GM19468 (cell line): Measurements from ENCODE around the gene SLC29A3.
"Not testable (repeated sequence)": the region's sequence is repeated elsewhere in the genome, so short reads cannot be mapped to it uniquely, and the experiment has no call there.

Experiments
- ATAC-seq: cut with Tn5 transposase; IDR thresholded peaks from one replicate; pipeline ENCODE4 v1.9.1; 2021; ENCODE audit warnings: mild to moderate bottlenecking, moderate library complexity, moderate number of reproducible peaks; ENCODE audit not compliant: unreplicated experiment; ENCODE audit errors: extremely low read depth

The SLC29A3 gene

GRCh38 chr10:71283410-71283809, 35.6 kb upstream of the SLC29A3 start:
- ATAC-seq: no peak

DNA sequence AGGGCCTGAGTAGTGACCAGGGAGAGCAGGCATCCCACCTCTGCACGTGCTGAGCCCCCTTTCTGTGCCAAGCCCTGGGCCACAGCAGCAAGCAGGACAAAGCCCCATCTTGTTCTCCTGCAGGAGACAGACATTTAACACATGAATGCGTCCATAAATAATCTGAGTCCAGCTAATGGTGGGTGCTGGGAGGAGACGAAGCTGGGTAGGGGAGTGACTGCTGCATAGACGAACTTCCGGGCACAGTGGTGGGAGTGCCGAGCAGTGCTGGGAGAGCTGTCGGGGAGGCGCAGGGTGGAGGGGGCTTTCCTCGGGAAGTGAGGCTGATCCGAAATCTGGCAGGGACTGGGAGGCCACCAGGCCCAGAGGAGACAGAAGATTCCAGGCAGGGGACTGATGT, 35.2 kb upstream of the SLC29A3 start:
- no peak for ATAC-seq

- no peak for ATAC-seq
Measured at GRCh38 chr10:71284544-71285179, 34.4 kb upstream of the SLC29A3 start.

DNA sequence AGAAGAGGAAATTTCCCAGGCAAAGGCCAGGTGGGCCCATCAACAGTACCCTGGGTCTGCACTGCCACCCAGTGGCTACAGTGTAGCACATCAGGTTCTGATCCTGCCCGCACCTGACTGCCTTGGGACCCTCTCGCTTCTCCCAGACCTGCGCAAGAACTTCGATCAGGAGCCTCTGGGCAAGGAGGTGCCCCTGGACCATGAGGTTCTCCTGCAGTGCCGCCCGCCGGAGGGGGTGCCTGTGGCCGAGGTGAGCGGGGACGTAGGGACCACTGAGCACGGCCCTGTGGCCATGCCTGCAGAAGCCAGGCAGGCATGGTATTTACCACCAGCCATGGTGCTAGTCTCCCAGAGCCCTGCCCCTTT, 33.9 kb upstream of the SLC29A3 start:
- no peak for ATAC-seq

GRCh38 chr10:71285986-71286385, 33.1 kb upstream of the SLC29A3 start:
- ATAC-seq: no peak

- ATAC-seq: no peak
Measured at GRCh38 chr10:71286521-71287294, 32.4 kb upstream of the SLC29A3 start.

- no peak for ATAC-seq
Measured at GRCh38 chr10:71287456-71287855, 31.6 kb upstream of the SLC29A3 start.

DNA sequence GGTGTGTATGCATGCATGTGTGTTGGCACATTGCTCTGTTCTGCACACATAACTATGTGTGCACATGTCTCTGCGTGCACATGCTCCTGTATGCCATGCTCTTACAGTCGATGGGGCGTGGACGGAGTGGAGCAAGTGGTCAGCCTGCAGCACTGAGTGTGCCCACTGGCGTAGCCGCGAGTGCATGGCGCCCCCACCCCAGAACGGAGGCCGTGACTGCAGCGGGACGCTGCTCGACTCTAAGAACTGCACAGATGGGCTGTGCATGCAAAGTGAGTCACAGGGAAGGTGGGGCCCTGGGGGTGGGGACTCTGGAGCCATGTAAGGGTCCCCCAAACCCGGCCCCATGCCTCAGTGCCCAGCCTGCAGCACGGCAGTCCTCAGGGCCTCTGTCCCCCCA, 30.6 kb upstream of the SLC29A3 start:
- ATAC-seq: no peak

DNA sequence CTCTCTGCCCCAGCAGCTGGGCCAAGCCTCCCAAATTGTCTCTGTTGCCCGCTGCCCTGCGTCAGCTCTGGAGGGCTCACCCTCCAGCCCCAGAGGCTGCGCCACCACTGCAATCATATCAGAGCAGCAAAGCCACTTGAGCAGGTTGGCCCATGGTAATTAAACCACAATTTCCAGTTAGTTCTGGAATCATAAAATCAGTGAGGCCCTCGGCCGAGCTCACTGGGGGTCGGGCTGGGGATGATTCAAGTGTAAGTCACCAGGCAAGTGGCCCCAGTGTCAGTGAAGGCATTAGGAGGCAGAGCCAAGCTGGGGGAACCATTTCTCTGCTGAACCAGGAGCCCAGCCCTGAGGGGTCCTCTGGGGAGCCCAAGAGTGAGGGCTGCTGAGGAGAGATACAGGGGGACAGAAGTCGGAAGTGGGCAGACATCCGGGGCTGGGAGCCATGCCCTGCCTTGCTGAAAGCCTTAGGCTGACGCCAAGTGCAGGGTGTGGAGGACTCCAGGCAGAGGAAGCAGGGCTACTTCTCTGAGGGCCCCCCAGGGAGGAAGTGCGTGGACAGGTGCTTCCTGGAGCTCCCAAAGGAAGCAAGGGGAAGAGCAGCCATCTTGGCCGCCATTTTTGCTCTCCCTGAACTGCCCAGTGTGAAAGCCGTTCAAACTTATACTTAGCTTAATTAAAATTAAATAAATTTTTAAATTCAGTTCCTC, 29.5 kb upstream of the SLC29A3 start:
- ATAC-seq: no peak

DNA sequence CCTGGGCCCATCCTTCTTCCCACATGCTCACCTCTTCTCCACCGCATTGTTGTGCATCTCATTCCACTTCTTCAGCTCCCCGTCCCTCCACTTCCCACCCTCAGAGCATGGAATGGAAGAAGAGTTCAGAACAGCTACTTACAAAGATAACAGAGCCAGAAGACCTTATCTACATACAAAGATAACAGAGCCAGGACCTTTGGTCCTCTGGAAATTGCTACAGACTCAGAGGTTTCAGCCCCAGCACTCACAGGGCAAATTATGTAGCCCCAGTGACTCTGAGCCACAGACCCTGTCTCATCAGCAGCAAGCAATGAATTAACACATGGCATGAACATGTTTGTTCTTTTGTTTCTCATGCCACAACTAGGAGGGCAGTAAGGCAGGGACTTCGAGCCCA, 28.7 kb upstream of the SLC29A3 start:
- ATAC-seq: no peak

GRCh38 chr10:71290806-71291527, 28.1 kb upstream of the SLC29A3 start:
- no peak for ATAC-seq

DNA sequence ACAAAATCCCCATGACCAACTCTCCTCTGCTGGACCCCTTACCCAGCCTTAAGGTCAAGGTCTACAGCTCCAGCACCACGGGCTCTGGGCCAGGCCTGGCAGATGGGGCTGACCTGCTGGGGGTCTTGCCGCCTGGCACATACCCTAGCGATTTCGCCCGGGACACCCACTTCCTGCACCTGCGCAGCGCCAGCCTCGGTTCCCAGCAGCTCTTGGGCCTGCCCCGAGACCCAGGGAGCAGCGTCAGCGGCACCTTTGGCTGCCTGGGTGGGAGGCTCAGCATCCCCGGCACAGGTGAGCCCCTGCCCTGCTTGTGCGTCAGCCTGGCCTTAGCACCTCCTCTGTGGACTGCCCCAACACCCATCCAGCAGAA, 27.5 kb upstream of the SLC29A3 start:
- ATAC-seq: no peak

GRCh38 chr10:71292624-71293445, 26.2 kb upstream of the SLC29A3 start:
- no peak for ATAC-seq

GRCh38 chr10:71293446-71294084, 25.5 kb upstream of the SLC29A3 start:
- no peak for ATAC-seq

- no peak for ATAC-seq
Measured at GRCh38 chr10:71294091-71294561, 24.9 kb upstream of the SLC29A3 start.

DNA sequence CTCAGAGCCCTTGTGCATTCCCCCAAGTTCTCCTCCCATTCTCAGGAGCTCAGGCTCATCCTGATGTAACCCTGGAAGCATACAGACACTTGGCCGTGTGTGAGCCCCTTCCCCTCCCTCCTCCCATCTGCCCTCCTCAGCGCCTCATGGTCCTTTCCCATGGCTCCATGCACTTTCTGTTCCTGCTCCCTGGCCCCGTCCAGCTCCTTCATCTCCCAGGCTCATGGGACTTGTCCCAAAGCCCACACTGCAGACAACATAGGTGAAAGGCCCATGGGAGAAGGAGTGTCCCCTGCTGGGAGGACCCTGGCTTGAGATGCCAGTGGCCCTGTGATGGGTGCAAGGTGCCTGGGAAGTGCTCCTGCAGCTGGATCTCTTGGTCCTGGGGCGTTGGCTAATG, 24.2 kb upstream of the SLC29A3 start:
- no peak for ATAC-seq

- no peak for ATAC-seq
Measured at GRCh38 chr10:71295641-71296040, 23.4 kb upstream of the SLC29A3 start.

DNA sequence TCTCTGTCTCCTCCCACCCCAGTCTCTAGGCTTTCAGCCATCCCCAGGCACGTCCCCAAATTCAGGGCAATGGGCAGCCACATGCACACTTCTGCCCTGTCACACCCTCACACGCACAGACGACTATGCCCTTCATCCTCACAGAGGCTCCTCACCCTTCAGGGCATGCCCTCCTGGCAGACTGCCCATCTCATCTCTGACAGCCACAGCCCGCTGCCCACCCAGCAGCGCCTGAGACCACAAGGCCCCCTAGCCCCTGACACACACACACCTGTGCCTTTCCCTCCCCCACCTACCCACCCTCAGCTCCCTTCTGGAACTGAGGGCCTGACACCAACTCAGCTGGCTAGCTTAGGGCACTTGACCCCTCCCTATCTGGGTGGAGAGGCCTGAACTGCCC, 23.0 kb upstream of the SLC29A3 start:
- ATAC-seq: no peak

DNA sequence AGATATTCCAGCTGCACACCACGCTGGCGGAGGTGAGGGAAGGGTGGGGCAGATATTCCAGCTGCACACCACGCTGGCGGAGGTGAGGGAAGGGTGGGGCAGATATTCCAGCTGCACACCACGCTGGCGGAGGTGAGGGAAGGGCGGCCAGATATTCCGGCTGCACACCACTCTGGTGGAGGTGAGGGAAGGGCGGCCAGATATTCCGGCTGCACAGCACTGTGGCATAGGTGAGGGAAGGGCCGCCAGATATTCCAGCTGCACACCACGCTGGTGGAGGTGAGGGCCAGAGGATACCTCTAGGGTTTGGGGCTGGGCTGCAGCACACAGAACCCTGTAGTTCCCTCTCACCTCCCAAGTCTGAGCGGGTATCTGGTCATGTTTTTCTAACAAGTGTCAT, 22.2 kb upstream of the SLC29A3 start:
- not testable (repeated sequence) for ATAC-seq
